ENCODE measurements around the gene IFT81.

The IFT81 gene

GRCh38 chr12:110197003-110197402 lies 72.8 kb downstream of the IFT81 start:
- no peak overlapping the region for H4K91ac ChIP-seq (ENCODE audit: low read length)
- H3K9me3 ChIP-seq (ENCODE audit: control insufficient read depth, low read length) = no peaks in the 10 kb centered on the region
- no peak overlapping the region for H2AK5ac ChIP-seq (ENCODE audit: low read length, severe bottlenecking)
- no peak overlapping the region for H2BK5ac ChIP-seq (ENCODE audit: low read depth, low read length, poor library complexity, severe bottlenecking)
- no peak overlapping the region for H2BK15ac ChIP-seq (ENCODE audit: low read depth, poor library complexity, severe bottlenecking)
- H3K9ac ChIP-seq (ENCODE audit: low read length) = no peak overlapping the region
- H3K4me2 ChIP-seq (ENCODE audit: low read length, poor library complexity, severe bottlenecking) = no peak overlapping the region
- H4K8ac ChIP-seq (ENCODE audit: low read length) = no peak overlapping the region
- H3K4ac ChIP-seq (ENCODE audit: low read depth in 1 of 2, low read length in 2 of 2) = no peak overlapping the region
- no peaks in the 10 kb centered on the region for H3K79me1 ChIP-seq (replicated peaks; ENCODE audit: low read length, poor library complexity, severe bottlenecking)
- H3K27ac ChIP-seq (ENCODE audit: low read length, poor library complexity, severe bottlenecking) = no peak overlapping the region
- no peaks in the 10 kb centered on the region for H3K27me3 ChIP-seq (ENCODE audit: control insufficient read depth in 1 of 2, insufficient read depth in 1 of 2, low read length in 2 of 2)
- 97% methylated on average over 1 of the region's 2 CpGs for WGBS
- H3K14ac ChIP-seq (ENCODE audit: low read length in 2 of 2) = no peak overlapping the region
- no peak overlapping the region for H2BK120ac ChIP-seq (ENCODE audit: low read depth, low read length)
- no peak overlapping the region for H2AFZ ChIP-seq (ENCODE audit: low read depth, low read length)
- peaks cover 7% of the 10 kb centered on the region for H3K4me1 ChIP-seq (ENCODE audit: control insufficient read depth, insufficient read depth, low read depth, low read length)
- H3K36me3 ChIP-seq (ENCODE audit: control insufficient read depth in 1 of 2, insufficient read depth in 2 of 2, low read depth in 1 of 2, low read length in 2 of 2) = peaks cover 4 to 28% of the 10 kb centered on the region in 2 experiments
- no peak overlapping the region for H3K18ac ChIP-seq (ENCODE audit: low read depth in 1 of 2, low read length in 2 of 2)
- H2BK12ac ChIP-seq (ENCODE audit: low read length in 2 of 2) = no peak overlapping the region
- no peak overlapping the region for H3K4me3 ChIP-seq (ENCODE audit: insufficient read depth in 1 of 2, low read depth in 1 of 2, low read length in 2 of 2)
- H3K23ac ChIP-seq (ENCODE audit: low read length in 2 of 2) = no peak overlapping the region
- DNase-seq = no peak

DNA sequence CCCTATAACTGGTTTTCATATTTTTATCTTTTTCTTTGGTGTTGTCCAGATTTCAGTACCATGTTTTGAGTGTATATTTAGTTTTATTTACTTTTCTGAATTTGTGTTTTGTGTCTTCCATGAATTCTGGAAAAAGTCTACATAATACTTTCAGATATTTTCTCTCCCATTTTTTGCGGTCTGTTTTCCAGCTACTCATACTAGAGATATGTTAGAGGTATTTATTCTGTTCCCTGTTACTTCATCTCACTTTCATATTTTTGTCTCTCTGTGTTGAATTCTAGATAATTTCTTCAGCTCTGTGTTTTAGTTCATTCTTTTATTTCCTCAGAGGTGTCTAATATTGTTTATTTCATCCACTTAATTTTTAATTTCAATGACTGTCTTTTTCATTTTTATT lies 74.2 kb downstream of the IFT81 start:
- no peak overlapping the region for H3K4me3 ChIP-seq (ENCODE audit: insufficient read depth in 1 of 2, low read depth in 1 of 2, low read length in 2 of 2)
- H2AK5ac ChIP-seq (ENCODE audit: low read length, severe bottlenecking) = no peak overlapping the region
- DNase-seq = no peak
- H4K91ac ChIP-seq (ENCODE audit: low read length) = no peak overlapping the region
- no peak overlapping the region for H3K4me2 ChIP-seq (ENCODE audit: low read length, poor library complexity, severe bottlenecking)
- H3K27ac ChIP-seq (ENCODE audit: low read length, poor library complexity, severe bottlenecking) = no peak overlapping the region
- peaks cover 0 to 21% of the 10 kb centered on the region in 2 experiments for H3K36me3 ChIP-seq (ENCODE audit: control insufficient read depth in 1 of 2, insufficient read depth in 2 of 2, low read depth in 1 of 2, low read length in 2 of 2)
- no peak overlapping the region for H3K4ac ChIP-seq (ENCODE audit: low read depth in 1 of 2, low read length in 2 of 2)
- no peak overlapping the region for H3K23ac ChIP-seq (ENCODE audit: low read length in 2 of 2)
- H2BK5ac ChIP-seq (ENCODE audit: low read depth, low read length, poor library complexity, severe bottlenecking) = no peak overlapping the region
- H3K27me3 ChIP-seq (ENCODE audit: control insufficient read depth in 1 of 2, insufficient read depth in 1 of 2, low read length in 2 of 2) = no peaks in the 10 kb centered on the region
- no CpG with 5 or more reads among the region's 1 CpG for WGBS
- no peak overlapping the region for H4K8ac ChIP-seq (ENCODE audit: low read length)
- H3K79me1 ChIP-seq (replicated peaks; ENCODE audit: low read length, poor library complexity, severe bottlenecking) = no peaks in the 10 kb centered on the region
- no peak overlapping the region for H3K14ac ChIP-seq (ENCODE audit: low read length in 2 of 2)
- no peaks in the 10 kb centered on the region for H3K9me3 ChIP-seq (ENCODE audit: control insufficient read depth, low read length)
- H2BK120ac ChIP-seq (ENCODE audit: low read depth, low read length) = no peak overlapping the region
- peaks cover 7% of the 10 kb centered on the region for H3K4me1 ChIP-seq (ENCODE audit: control insufficient read depth, insufficient read depth, low read depth, low read length)
- no peak overlapping the region for H2BK12ac ChIP-seq (ENCODE audit: low read length in 2 of 2)
- no peak overlapping the region for H3K9ac ChIP-seq (ENCODE audit: low read length)
- no peak overlapping the region for H2AFZ ChIP-seq (ENCODE audit: low read depth, low read length)
- no peak overlapping the region for H2BK15ac ChIP-seq (ENCODE audit: low read depth, poor library complexity, severe bottlenecking)
- H3K18ac ChIP-seq (ENCODE audit: low read depth in 1 of 2, low read length in 2 of 2) = no peak overlapping the region

GRCh38 chr12:110199339-110200123 lies 75.4 kb downstream of the IFT81 start:
- Histone ChIP-seq H3K4ac (ENCODE audit: low read depth in 1 of 2, low read length in 2 of 2) (peak overlapping the region in 1 of 2 experiments; percentile 64), H3K9me3 (ENCODE audit: control insufficient read depth, low read length) (no peaks in the 10 kb centered on the region), H3K9ac (ENCODE audit: low read length) (peak overlapping the region; percentile 39), H2AK5ac (ENCODE audit: low read length, severe bottlenecking) (peak overlapping the region; percentile 80), H2AFZ (ENCODE audit: low read depth, low read length) (no peak overlapping the region), H3K14ac (ENCODE audit: low read length in 2 of 2) (no peak overlapping the region), H2BK120ac (ENCODE audit: low read depth, low read length) (no peak overlapping the region), H3K79me1 (replicated peaks; ENCODE audit: low read length, poor library complexity, severe bottlenecking) (no peaks in the 10 kb centered on the region), H3K4me1 (ENCODE audit: control insufficient read depth, insufficient read depth, low read depth, low read length) (peaks cover 7% of the 10 kb centered on the region), H2BK15ac (ENCODE audit: low read depth, poor library complexity, severe bottlenecking) (no peak overlapping the region), H2BK12ac (ENCODE audit: low read length in 2 of 2) (no peak overlapping the region), H3K27me3 (ENCODE audit: control insufficient read depth in 1 of 2, insufficient read depth in 1 of 2, low read length in 2 of 2) (no peaks in the 10 kb centered on the region), H3K4me2 (ENCODE audit: low read length, poor library complexity, severe bottlenecking) (peak overlapping the region; percentile 26), H4K91ac (ENCODE audit: low read length) (no peak overlapping the region), H3K23ac (ENCODE audit: low read length in 2 of 2) (no peak overlapping the region), H4K8ac (ENCODE audit: low read length) (no peak overlapping the region), H2BK5ac (ENCODE audit: low read depth, low read length, poor library complexity, severe bottlenecking) (no peak overlapping the region), H3K27ac (ENCODE audit: low read length, poor library complexity, severe bottlenecking) (peak overlapping the region; percentile 78), H3K4me3 (ENCODE audit: insufficient read depth in 1 of 2, low read depth in 1 of 2, low read length in 2 of 2) (peak overlapping the region in 1 of 2 experiments; percentile 42), H3K18ac (ENCODE audit: low read depth in 1 of 2, low read length in 2 of 2) (peak overlapping the region in 1 of 2 experiments; percentile 5), H3K36me3 (ENCODE audit: control insufficient read depth in 1 of 2, insufficient read depth in 2 of 2, low read depth in 1 of 2, low read length in 2 of 2) (peaks cover 2 to 26% of the 10 kb centered on the region in 2 experiments)
- WGBS = 3% methylated on average over 6 of the region's 6 CpGs
- peak; percentile 74 for DNase-seq

DNA sequence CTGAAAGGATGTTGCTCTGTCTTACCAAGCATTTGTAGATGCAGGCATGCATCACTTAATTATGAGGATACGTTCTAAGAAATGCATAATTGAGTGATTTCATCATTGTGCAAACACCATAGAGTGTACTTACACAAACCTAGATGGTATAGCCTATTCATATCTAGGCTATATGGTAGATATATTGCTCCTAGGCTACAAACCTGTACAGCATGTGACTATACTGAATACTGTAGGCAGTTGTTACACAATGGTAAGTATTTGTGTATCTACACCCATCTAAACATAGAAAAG lies 75.9 kb downstream of the IFT81 start:
- Histone ChIP-seq H4K91ac (ENCODE audit: low read length) (no peak overlapping the region), H3K27ac (ENCODE audit: low read length, poor library complexity, severe bottlenecking) (peak overlapping the region; percentile 45), H3K27me3 (ENCODE audit: control insufficient read depth in 1 of 2, insufficient read depth in 1 of 2, low read length in 2 of 2) (no peaks in the 10 kb centered on the region), H2BK120ac (ENCODE audit: low read depth, low read length) (no peak overlapping the region), H3K4me2 (ENCODE audit: low read length, poor library complexity, severe bottlenecking) (no peak overlapping the region), H3K4ac (ENCODE audit: low read depth in 1 of 2, low read length in 2 of 2) (no peak overlapping the region), H2AK5ac (ENCODE audit: low read length, severe bottlenecking) (no peak overlapping the region), H3K4me3 (ENCODE audit: insufficient read depth in 1 of 2, low read depth in 1 of 2, low read length in 2 of 2) (peak overlapping the region in 1 of 2 experiments; percentile 42), H3K9ac (ENCODE audit: low read length) (peak overlapping the region; percentile 39), H3K23ac (ENCODE audit: low read length in 2 of 2) (no peak overlapping the region), H3K4me1 (ENCODE audit: control insufficient read depth, insufficient read depth, low read depth, low read length) (peaks cover 7% of the 10 kb centered on the region), H2BK15ac (ENCODE audit: low read depth, poor library complexity, severe bottlenecking) (no peak overlapping the region), H3K79me1 (replicated peaks; ENCODE audit: low read length, poor library complexity, severe bottlenecking) (no peaks in the 10 kb centered on the region), H3K9me3 (ENCODE audit: control insufficient read depth, low read length) (no peaks in the 10 kb centered on the region), H3K14ac (ENCODE audit: low read length in 2 of 2) (no peak overlapping the region), H2BK12ac (ENCODE audit: low read length in 2 of 2) (no peak overlapping the region), H2AFZ (ENCODE audit: low read depth, low read length) (no peak overlapping the region), H2BK5ac (ENCODE audit: low read depth, low read length, poor library complexity, severe bottlenecking) (no peak overlapping the region), H3K18ac (ENCODE audit: low read depth in 1 of 2, low read length in 2 of 2) (no peak overlapping the region), H3K36me3 (ENCODE audit: control insufficient read depth in 1 of 2, insufficient read depth in 2 of 2, low read depth in 1 of 2, low read length in 2 of 2) (peaks cover 7 to 31% of the 10 kb centered on the region in 2 experiments), H4K8ac (ENCODE audit: low read length) (no peak overlapping the region)
- peak; percentile 23 for DNase-seq
- WGBS = no CpG with 5 or more reads among the region's 1 CpG

Data from mesenchymal stem cell (in vitro differentiated cells and primary cell).